ENCODE results near the gene MAPKBP1.

- no peak for TF ChIP-seq CTCF (CRISPR knock-in tag; IDR thresholded peaks at IDR 0.05)
- TF ChIP-seq HDAC2 (CRISPR knock-in tag; IDR thresholded peaks at IDR 0.05), result no peak
- no peak for TF ChIP-seq XBP1 (CRISPR knock-in tag; IDR thresholded peaks at IDR 0.05)
- TF ChIP-seq AHDC1 (CRISPR knock-in tag; IDR thresholded peaks at IDR 0.05; ENCODE audit: borderline replicate concordance), result no peak
- no peak for TF ChIP-seq HNF1A (IDR thresholded peaks at IDR 0.05; ENCODE audit: low read depth)
- no peak for TF ChIP-seq HNF1A (CRISPR knock-in tag; IDR thresholded peaks at IDR 0.05; ENCODE audit: borderline replicate concordance)
These were observed 35.4 kb downstream of the MAPKBP1 start for GRCh38 chr15:41809526-41810220.
